GM11168 (cell line): ENCODE data around the gene TSPAN2.

ENCODE experiments used
- in situ Hi-C: fragments of 300-500 bp; cut with MboI; formaldehyde crosslinking; loops from one replicate; pipeline ENCODE4 v1.12.0; 2022; ENCODE audit warnings: low sequenced_read_pairs; ENCODE audit not compliant: unreplicated experiment

The TSPAN2 gene

GRCh38 chr1:115116512-115116911 lies 27.2 kb upstream of the TSPAN2 start:
- in situ Hi-C loops: no loop called here

- in situ Hi-C loops: no loop called here
Measured at GRCh38 chr1:115115521-115116161, 26.3 kb upstream of the TSPAN2 start.

DNA sequence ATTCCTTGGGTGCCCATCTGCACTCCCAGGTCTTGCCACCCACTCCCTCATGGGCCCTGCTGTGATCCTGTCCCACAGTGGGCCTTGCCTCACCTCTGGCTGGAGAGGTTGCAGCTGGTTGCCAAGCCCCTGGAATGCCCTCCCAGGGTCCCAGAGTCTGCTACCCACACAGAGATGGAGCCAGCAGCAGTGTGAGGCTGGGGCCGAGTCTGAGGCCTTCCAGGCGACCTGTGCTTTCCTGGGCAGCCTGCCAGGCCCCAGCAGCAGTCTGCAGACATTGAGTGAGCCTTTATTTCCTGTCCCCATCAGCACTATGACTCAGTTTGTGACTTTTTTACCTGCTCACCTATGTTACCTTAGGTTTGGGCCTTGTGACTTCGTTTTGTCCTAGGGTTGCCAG lies 25.0 kb upstream of the TSPAN2 start:
- in situ Hi-C loops: no loop called here

GRCh38 chr1:115113766-115114165 lies 24.5 kb upstream of the TSPAN2 start:
- in situ Hi-C loops: no loop called here

DNA sequence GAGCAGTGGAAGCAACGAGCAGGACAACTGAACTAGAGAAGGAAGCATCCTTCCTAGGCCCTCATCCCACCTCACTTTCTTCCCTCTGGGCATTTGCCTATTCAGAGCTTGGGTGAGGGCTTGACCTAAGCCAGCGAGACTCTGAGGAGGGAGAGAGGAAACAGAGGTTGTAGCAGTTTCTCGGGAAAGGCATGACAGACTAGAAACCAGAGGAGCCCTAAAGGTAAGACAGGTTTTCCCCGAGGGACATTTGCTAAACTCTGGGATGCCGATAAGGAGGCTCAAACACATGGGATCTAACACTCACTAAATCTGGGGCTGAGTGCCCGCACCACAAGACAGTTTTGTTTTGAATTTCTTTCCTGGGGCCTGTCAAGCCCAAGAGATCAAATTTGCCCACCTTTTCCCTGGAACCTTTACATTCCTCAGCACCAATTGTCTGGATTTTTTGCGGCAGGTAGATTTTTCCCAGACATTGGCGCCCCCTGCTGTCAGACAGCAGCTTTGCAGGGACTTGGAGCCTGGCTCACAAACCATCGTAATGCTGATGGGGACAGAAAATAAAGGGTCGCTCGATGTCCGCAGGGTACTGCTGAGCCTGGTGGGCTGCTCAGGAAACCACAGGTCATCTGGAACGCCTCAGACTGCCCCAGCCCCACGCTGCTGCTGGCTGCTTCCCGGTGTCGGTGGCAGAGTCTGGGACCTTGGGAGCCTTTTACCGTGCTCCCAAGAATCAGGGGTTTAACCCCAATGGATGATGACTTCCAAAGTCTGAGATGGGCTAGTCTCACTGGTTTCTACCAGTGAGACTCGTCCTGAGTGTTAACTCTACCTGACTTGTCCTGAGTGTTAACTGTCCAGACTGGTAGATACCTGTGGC lies 23.4 kb upstream of the TSPAN2 start:
- in situ Hi-C loops: no loop called here

DNA sequence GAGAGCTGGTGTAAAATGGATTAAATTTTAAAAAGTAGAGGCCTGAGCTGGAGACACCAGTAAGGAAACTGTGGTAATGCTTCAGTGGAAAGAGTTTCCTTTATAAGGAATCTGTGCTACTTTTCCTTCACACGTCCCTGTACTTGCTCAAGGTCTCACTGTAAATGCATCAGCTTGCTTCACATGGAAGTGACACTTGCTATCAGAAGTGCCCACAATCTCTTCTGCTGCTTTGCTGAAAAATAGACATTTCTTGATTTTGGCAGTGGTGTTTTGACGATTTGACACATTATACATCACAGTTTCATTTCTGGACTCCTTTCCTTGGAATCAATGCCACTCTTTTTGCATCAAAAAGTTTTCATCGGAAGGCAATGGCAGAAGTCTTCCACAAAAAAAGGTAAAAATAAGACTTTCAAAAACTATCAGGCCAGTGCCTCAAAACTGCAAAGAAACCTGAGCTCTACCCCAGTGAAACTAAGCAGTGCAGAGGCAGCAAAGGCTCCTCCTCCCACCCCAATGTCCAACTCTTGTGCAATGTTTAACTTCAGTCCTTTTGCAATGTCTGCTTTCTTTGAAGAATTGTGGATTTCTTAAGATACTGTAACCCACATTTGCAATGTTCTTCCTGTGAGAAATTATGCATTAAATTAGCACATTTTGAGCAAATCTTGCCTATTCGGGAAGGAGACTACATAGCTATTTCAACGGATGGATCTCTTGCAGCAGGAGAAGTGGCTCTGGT lies 18.4 kb upstream of the TSPAN2 start:
- in situ Hi-C loops: no loop called here

DNA sequence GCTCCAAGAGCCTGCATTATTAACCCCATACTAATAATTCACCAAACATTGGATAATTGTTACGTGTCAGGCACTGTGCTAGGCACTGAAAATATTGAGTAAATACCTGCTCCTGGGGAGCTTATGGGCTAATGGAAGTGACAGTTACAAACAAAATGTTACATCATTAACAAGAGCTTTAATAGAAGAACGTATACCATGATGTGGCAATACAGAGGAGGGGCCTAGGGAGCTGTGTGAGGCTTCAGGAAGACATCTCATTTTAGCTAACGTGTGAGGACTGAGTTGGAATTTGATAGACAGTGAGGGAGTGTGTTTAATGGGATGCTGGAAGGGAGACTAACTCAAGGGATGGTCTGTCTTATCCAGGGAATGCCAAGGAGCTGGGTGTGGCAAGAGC lies 16.5 kb upstream of the TSPAN2 start:
- in situ Hi-C loops: no loop called here

GRCh38 chr1:115099693-115100050 lies 10.4 kb upstream of the TSPAN2 start:
- in situ Hi-C loops: loop anchor here (5.0 kb wide), 1 partner anchor 127 kb away; no protein-coding TSS in a partner anchor

DNA sequence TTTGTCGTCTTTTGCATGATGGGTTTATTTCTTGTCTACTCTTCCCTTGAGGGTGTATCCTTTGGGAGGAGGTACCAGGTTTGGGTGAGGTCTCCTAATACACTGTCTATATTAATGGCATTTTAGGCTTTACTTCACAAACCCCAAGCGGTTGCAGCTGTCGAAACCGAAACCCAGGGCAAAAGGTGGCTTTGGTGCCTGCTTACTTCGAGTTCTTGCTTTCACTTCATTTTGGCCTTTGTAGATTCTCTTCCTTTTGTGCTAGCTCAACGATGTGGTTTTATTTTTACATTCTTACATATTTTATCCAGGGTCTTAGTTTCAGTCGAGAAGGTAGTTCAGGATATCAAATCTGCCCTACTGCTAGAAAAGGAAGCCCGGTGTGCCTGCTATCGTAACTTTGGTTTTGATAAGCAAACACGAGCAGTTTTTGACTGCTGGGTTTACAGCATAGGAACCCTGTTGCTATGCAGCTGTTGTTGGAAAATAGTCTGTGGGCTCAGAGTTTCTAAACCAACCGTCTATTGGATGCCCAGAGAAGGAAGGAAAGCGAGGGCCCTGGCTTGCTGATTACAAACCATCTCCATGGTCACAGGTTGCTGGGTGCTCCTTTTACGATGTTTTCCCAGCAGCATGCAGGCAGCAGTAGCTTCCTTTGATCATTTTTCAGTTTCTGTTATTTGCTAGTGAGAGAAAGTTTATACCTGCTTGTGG lies 9.8 kb upstream of the TSPAN2 start:
- in situ Hi-C loops: no loop called here

- in situ Hi-C loops: no loop called here
Measured at GRCh38 chr1:115092175-115092574, 2.9 kb upstream of the TSPAN2 start.

DNA sequence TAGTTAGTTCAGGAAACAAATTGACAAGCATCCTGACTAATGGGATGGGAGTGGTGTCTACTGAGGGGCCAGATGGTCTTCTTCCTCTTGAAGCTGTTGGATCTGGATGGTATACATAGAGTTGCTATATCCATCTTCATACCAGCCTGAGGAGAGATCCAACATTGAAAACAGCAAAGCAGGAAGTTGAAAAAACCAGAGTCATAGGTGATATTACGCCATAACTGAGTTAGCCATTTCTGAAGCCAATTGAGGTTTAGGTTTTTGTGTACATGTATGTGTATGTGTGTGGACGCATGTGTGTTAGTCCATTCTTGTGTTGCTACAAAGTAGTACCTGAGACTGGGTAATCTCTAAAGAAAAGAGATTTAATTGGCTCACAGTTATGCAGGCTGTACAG lies 2.3 kb upstream of the TSPAN2 start:
- in situ Hi-C loops: no loop called here

DNA sequence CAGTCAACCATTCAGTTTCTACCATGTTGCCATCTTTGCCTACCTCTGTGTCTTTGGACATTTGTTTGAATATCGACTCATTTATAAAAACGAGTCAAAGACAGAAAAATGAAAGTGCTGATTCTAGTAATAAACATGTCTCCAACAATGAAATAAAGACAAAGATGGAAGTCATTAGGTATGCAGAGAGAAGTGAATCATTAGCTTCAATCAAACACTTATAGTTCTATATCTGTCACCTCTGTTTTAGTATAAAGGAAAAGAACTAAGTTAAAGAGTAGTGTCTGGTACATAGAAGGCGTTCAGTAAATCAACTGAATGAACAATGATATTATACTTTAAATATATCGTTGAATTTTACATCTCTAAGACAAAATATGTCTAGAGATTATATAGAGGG lies 1.7 kb upstream of the TSPAN2 start:
- in situ Hi-C loops: no loop called here

GRCh38 chr1:115090540-115090939 lies 1.2 kb upstream of the TSPAN2 start:
- in situ Hi-C loops: no loop called here

DNA sequence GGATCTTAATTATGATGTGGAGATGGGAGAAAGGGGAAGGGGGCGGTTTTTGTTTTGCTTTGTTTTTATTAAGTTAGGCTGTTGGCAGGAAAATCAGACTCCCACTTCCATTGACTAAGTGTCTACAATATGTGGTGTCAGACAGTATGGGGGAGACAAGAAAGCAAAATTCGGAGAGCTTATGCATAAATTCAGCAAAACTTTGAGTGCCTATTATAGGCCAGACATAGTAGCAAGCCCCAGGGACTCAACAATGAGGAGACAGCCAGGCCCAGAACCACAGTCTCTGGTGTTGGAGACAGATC lies 835 bp upstream of the TSPAN2 start:
- in situ Hi-C loops: no loop called here

GRCh38 chr1:115088871-115089419 lies 358 bp downstream of the TSPAN2 start:
- in situ Hi-C loops: no loop called here

DNA sequence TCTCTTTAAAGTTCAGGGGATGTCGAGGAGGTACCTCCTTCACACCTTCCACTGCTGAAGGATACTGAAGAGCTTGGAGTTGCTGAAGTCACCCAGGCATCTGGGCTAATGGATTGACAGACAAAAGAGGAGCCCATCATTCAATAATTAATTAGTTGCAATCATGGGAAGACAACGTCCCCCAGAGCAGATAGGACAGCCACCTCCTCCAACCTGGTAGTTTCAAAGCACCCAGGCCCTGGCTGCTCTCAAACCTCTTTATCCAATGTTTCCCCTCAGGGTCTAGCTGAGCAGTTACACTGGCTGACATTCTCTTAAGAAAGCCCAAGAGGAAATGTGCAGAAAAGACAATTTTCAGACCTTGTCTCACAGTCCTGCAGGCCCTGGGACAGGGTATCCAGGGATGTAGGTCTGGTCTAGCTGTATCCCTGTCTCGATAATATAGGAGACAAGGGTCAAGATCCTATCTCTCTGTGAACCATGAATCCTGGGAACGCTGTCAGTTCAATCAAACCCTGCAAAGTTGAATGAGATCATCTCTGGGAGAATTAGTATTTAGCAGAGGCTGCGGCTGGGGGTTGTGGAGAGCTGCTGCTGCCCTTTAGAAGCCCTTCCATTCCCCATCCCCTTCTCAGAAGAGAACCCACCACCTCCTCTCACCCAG lies 1.1 kb downstream of the TSPAN2 start:
- in situ Hi-C loops: no loop called here

- in situ Hi-C loops: no loop called here
Measured at GRCh38 chr1:115086176-115086830, 3.0 kb downstream of the TSPAN2 start.

- in situ Hi-C loops: no loop called here
Measured at GRCh38 chr1:115084902-115085511, 4.3 kb downstream of the TSPAN2 start.

GRCh38 chr1:115082949-115083348 lies 6.4 kb downstream of the TSPAN2 start:
- in situ Hi-C loops: no loop called here
